Endothelial cell of umbilical vein (primary cell): ENCODE results near the gene RILPL1.

ENCODE experiments used
- CTCF ChIP-seq, 2 donors: IDR thresholded peaks; 1 replicate in 1 of 2; 2 replicates in 1 of 2; pipeline ENCODE4 v1.5.1; 2011; ENCODE audit warnings: low read length in 2 of 2, mild to moderate bottlenecking in 2 of 2, moderate library complexity in 2 of 2, control low read depth in 1 of 2, inconsistent platforms in 1 of 2, low read depth in 1 of 2; ENCODE audit not compliant: insufficient read depth in 1 of 2; ENCODE audit errors: extremely low read depth in 1 of 2
- EZH2 ChIP-seq: IDR thresholded peaks from 2 replicates; pipeline ENCODE4 v1.6.1; 2012; ENCODE audit warnings: borderline replicate concordance, low read depth, mild to moderate bottlenecking, moderate library complexity, low read length, inconsistent platforms; ENCODE audit not compliant: severe bottlenecking
- GATA2 ChIP-seq: IDR thresholded peaks from 2 replicates; pipeline ENCODE4 v1.7.0; 2011; ENCODE audit warnings: low read depth, mild to moderate bottlenecking, moderate library complexity, mixed read lengths, low read length; ENCODE audit not compliant: insufficient read length, insufficient read depth
- MYC ChIP-seq: IDR thresholded peaks from one replicate; pipeline ENCODE4 v1.6.1; 2011; ENCODE audit warnings: mild to moderate bottlenecking, low read depth, low read length
- POLR2A ChIP-seq: IDR thresholded peaks from 2 replicates; pipeline ENCODE4 v1.6.1; 2012; ENCODE audit warnings: low read depth, mild to moderate bottlenecking, control low read depth, low read length
- POLR2AphosphoS5 ChIP-seq: IDR thresholded peaks from 2 replicates; pipeline ENCODE4 v1.6.1; 2012; ENCODE audit warnings: low read depth, mild to moderate bottlenecking, control low read depth, low read length, moderate library complexity; ENCODE audit not compliant: insufficient read depth

GRCh38 chr12:123520567-123521474 is 12.7 kb downstream of the RILPL1 start:
- TF ChIP-seq EZH2 (no peak), MYC (no peak), POLR2A (no peak), CTCF (IDR thresholded peaks at IDR 0.05; ENCODE audit: extremely low read depth in 1 of 2, insufficient read depth in 1 of 2, low read depth in 1 of 2, low read length in 2 of 2) (no peak), POLR2AphosphoS5 (no peak), GATA2 (no peak)
